ENCODE data around the gene HDHD5.
"Not testable (repeated sequence)": the region's sequence is repeated elsewhere in the genome, so short reads cannot be mapped to it uniquely, and the experiment has no call there.

The HDHD5 gene

DNA sequence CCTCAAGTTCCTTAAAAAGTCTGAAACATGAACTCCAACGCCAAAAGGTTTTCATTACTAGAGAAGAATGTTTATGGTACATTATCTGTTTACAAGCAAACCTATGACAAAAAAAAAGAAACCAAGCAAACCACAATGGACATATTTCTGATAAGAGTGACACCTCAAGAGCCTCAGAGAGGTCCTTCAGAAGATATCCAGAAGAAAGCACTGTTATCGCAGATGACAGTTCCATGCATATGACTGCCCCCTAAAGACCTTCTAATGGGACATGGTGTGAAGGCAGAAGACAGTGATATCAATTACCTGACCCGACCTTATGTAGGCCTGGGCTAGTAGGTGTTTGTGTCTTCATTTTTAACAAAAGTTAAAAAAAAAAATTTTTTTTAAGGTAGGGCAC, 3.1 kb downstream of the HDHD5 start:
- no peak for DNase-seq (ENCODE audit: low read depth in 2 of 2)

DNA sequence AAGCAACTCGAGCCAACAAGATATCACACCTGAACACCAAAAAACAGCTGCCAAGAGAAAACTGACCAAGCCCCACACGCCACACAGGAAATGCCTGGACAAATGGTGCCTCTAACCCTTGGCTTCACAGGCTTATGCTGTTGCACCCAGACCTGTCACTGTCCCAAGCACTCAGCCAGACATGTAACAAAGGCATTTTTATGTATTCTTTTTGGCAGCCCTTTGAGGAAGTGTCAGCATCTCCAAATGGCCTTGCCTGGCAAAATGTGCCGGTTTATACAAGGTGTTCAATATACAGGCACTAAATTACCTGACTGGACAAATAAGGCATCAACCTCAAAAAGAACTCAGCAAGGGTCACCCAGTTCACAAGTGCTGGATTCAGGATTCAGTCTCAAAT, 6.1 kb downstream of the HDHD5 start:
- no peak for DNase-seq (ENCODE audit: low read depth in 2 of 2)

DNA sequence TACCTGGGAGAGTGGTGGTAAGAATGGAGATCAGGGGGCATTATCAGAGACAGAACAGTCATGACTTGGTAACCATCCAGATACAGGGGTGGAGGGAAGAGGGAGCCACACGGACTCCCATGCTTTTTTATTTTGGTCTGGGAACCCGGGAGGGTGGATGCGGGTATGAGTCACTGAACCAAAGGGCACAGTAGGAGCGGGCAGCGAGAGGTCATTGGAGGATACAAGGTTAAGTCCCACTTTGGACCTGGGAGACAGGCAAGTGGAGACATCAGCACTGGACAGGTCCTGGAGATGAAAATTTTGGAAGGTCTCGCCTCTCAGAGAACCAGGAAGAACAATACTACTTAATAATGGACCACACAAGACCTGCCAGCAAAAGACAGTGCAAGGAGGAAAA, 6.7 kb downstream of the HDHD5 start:
- no peak for DNase-seq (ENCODE audit: low read depth in 2 of 2)

- DNase-seq (ENCODE audit: low read depth in 2 of 2), result no peak
These were observed 9.8 kb downstream of the HDHD5 start for GRCh38 chr22:17149076-17149815.

DNA sequence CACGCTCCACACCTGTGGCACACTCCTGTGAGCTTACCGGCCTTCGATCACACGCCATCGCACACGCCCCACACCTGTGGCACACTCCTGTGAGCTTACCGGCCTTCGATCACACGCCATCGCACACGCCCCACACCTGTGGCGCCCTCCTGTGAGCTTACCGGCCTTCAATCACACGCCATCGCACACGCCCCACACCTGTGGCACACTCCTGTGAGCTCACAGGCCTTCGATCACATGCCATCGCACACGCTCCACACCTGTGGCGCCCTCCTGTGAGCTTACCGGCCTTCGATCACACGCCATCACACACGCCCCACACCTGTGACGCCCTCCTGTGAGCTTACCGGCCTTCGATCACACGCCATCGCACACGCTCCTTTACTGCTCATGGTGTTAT, 11.6 kb downstream of the HDHD5 start:
- DNase-seq (ENCODE audit: low read depth in 2 of 2), result not testable (repeated sequence)

- no peak for DNase-seq (ENCODE audit: low read depth in 2 of 2)
These were observed 13.9 kb downstream of the HDHD5 start for GRCh38 chr22:17145021-17145680.

DNA sequence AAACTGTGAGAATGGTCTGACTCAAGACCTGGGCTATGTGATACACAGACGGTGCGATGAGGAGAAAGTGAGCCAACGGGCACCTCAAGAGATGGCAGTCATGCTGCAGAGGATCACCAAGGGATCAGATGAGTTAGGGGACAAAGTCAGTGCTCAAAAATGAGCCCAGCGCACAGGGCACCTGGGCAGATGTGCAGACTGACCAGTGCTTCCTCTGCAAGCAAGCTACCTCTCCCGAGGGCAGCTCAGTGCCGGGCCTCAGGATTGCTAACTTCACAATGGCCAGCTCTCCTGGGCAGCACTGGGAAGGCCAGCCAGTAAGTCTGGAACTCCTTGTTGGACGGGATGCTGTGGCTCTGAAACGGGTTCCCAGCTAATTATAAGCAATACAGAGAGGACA, 15.3 kb downstream of the HDHD5 start:
- no peak for DNase-seq (ENCODE audit: low read depth in 2 of 2)

DNA sequence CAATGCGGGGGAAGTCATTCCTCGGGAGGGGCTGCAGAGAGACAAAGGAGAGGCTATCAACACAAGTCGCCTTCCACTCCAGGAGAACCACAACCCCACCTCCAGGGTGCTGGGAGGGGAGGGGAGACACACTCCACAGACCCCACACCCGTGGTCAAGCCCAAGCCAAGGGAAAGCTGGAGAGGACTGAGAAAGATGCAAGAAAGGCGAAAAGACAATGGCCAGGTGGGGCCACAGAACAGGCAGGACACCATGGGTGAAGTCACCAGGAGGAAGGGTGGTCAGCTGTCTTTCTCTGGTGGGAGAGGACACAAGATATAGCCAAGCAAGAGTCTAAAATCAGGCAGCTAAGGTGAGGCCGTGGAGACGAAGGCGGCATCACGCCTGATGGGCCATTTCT, 16.0 kb downstream of the HDHD5 start:
- no peak for DNase-seq (ENCODE audit: low read depth in 2 of 2)

DNA sequence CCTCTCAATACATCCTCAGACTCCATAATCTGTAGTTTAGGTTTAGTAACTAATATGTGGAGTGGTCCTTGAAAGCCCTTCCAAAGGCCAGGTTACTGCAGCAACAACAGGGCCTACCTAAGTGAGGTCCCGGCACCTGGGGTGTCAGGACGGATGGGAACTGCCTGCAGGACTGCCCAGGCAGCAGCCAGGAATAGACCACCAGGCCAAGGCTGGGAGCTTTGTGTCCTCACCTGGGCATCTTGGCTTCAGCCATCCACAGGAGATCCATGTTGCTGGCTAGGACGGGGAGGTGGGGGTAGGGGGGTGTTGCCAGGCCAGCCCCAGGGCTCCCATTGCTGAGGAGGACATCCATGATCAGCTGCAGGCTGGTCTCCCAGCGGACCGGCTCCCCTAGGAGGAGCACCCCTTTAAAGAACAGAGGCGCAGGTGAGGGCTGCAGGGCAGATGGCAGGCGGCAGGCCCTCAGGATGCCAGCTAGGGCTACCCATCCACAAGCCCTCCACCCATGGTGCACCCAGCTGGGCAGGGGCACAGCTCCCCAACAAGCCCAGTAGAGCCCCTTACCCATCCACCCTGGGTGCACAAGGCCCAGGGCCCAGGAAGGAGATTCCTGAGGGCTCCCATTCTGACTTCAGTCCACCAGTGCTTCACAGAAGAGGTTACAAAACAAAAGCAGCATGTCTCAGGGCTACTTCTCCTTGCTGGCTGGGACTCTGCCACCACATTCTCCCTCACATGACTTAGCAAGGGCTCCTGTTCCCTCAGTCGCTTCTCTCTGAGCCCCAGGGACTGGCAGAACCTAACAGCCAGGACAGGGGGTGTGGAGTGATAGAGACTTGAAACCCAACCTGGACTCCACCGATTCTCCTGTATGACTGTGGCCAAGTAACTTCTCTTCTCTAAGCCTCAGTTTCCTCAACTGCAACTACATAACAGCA, 18.0 kb downstream of the HDHD5 start:
- no peak for DNase-seq (ENCODE audit: low read depth in 2 of 2)

- no peak for DNase-seq (ENCODE audit: low read depth in 2 of 2)
These were observed 19.1 kb downstream of the HDHD5 start for GRCh38 chr22:17140022-17140421.

- DNase-seq (ENCODE audit: low read depth in 2 of 2), result no peak
These were observed 20.6 kb downstream of the HDHD5 start for GRCh38 chr22:17138513-17138912.

- DNase-seq (ENCODE audit: low read depth in 2 of 2), result no peak
These were observed 21.1 kb downstream of the HDHD5 start for GRCh38 chr22:17137861-17138425.

GRCh38 chr22:17137170-17137569, 21.9 kb downstream of the HDHD5 start:
- DNase-seq (ENCODE audit: low read depth in 2 of 2), result no peak

DNA sequence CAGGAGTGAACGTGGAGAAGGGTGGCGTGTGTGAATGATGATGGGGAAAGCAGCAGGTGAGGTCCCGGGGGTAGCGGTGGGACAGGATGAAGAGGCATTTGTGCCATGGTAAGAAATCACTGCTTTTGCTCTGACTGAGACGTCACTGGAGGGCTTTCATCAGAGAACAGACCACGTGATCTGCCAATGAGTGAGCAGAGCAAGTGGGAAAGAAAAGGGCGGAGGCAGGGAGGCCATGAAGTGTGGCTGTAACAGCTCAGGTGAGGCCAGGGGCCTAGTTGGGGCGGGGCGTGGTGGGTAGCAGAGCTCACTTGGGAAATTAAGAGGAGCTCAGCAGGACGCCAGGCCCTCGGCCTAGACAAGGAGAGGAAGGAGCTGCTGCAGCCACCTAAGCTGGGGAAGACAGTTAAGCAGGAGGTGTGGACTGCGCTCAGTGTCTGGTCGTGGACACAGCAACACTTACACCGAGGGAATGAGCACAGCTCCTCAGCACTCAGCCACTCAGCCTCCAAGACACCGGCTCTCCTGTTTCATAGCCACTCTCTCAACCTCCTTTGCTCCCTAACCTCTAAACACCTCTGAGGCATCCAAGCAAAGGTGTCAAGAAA, 23.8 kb downstream of the HDHD5 start:
- no peak for DNase-seq (ENCODE audit: low read depth in 2 of 2)

DNA sequence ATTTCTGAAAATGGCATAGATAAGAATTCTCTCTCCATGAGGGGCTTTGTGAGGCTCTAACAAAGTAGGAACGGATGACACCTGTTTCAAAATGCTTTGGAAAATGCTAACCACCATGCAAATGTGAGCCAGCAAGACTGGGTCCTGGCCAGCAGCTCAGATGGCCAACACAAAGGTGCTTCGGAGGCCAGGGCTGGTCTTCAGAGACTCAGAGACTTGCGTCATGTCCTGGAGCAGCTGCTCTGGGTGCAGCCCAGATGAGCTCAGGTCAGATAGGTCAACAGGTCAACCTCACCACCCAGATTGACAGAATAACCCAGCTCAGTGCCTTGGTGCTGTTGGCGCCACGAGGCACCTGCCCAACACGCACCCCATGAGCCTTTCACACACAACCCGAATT, 25.9 kb downstream of the HDHD5 start:
- DNase-seq (ENCODE audit: low read depth in 2 of 2), result no peak

DNA sequence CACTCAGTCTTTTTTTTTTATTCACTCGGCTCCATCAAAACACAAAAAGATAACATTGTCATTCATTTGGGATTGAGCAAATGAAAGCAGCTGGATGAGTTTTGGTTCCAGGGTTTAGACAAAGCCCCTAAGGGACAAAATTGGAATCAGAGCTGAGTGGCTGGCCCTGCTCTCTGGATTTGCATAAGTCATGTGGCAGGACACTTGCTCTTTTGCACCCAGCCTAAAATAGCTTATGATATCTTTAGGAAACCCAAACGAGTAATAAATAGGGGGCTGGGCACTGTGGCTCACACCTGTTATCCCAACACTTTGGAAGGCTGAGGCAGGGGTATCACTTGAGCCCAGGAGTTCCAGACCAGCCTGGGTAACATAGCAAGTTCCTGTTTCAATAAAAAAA, 27.0 kb downstream of the HDHD5 start:
- DNase-seq (ENCODE audit: low read depth in 2 of 2), result no peak

DNA sequence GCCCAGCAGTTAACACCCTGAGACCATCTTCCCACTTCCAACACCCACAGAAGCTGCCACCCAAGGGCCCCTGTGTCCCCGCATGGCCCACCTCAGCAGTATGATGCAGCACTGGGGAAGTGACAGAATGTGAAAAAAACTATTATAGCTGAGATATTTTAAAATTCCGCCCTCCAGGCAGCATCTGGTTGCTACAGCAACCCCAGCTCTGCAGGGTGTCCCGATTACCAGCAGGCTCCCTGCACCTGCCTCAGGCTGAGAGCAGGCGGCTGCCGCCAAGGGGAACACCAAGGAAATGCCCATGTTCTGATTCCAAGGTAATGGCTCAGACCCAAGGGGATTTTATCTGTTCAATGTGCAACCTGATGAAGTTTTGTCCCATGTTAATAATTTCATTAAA, 27.4 kb downstream of the HDHD5 start:
- no peak for DNase-seq (ENCODE audit: low read depth in 2 of 2)

DNA sequence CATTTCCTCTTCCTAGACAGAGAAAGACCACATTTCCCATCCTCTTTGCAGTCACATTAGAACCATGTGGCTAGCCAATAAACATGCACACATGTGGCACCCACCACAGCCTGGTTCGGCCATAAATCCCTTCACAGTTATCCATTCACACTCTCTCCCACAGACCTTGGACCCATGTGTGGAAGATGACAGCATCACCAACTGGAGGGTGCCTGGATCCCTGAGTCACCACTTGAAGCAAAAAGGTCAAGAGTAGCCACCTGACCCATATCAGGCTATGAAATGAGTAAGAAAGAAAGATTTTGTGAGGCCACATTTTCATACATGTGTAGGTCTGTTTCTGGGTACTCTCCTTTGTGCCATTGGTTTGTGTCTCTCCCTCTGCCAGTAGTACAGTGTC, 28.9 kb downstream of the HDHD5 start:
- DNase-seq (ENCODE audit: low read depth in 2 of 2), result no peak

DNA sequence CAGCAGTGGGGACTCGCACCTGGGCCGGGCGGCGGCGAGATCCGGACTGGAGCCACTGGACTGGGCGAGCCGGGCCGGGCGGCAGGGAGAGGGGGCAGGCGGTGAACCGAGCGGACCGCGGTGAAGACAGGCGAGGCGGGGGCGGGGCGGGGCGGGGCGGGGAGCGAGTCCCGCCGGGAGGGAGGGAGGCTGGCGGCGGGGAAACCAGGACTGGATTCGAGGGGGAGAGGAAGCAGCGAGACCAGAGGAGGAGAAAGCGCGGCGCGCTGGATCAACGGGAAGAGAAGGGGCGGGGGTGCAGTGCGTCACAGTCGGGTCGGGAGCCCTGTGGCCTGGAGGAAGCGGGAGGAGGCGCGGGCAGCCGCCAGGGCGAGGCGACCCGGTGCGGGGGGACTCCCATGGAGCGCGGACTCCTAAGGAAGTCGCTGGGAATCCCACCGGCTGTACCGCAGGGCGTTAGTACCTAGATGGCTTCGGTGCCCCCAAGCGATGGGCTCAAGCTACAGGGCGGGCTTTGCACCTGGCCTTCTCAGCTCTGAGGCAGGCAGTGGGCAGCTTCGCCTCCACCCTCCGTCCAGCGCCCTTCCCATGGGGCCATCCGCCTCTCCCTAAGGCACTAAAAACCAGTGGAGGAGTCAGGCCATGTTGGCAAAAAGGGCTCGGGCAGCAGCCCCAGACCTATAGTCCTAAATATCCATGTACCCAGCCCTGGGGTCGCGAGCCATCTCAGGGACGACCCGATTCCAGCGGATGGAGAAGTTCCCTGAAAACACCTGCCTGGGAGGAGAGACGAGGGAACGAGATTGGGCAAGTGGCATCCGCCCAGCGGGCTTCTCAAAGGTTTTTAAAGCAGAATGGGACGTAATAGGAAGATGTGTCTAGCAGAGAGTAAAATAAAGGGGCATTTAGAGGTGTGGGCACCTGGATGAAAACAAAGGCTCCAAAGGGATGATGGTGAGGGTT, 37.6 kb downstream of the HDHD5 start, which contains the start of gene TMEM121B:
TSS of gene TMEM121B (minus strand) at position 128 of the 963 bp plus-strand sequence. CDS start 233 bp downstream, outside the sequence.
- DNase-seq (ENCODE audit: low read depth in 2 of 2), result no peak

DNA sequence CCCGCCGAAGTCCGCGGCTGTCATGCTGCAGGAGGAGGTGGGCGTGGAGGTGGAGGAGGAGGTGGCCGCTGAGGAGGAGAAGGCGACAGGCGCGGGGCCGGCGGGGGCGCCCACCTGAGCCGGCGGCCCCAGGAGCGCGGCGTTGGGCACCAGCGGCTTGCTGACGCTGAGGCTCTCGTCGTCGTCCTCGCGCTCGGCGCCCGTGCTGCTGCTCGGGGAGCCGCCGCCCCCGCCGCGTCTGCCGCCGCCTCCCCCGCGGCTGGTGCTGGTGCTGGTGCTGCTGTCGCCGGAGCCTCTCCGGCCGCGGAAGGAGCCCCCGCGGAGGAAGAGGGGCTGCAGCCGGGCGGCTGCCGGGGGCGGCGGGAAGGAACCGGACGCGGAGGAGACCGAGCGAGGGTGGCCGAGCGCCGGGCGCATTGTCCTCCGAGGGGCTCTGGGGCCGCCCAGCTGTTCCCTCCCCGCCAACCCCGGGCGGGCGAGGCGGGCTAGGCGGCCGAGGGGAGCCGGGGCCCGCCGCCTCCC, 38.3 kb downstream of the HDHD5 start:
- no peak for DNase-seq (ENCODE audit: low read depth in 2 of 2)
